Cerebellar nuclear complex (tissue), 1 donor: ENCODE data around the gene HYCC1.
"Not testable (repeated sequence)": the region's sequence is repeated elsewhere in the genome, so short reads cannot be mapped to it uniquely, and the experiment has no call there.

Experiments
- DNase-seq, 2 experiments: peaks; one replicate each; lab custom pipeline; 2025; lab: John Stamatoyannopoulos, UW

HYCC1 gene

DNA sequence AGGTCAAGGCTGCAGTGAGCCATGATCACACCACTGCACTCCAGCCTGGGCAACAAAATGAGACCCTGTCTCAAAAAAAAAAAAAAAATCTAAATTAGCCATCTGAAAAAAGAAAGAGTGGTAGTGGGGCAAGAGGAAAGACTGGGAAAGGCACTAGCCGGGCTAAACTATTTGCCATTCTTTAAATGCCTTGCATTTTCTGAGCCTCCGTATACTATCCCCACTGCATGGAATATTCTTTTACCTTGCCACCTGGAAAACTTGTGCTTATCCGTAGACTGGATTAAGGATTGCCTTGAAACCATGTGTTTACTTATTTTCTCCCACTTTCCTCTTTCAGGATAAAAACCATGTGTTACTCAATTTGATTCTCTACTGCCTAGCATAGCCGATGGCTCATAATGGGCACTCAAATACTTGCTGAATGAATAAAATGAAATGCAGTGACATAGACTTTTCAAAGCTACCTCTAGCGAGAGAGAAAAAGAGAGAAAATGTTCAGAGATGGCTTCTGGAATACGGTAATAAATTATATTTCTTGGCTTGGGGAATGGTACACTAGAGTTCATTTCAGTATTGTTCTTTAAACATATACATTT is 30.6 kb downstream of the HYCC1 start:
- DNase-seq, result no peak

- DNase-seq, result no peak
These were observed 33.5 kb downstream of the HYCC1 start for GRCh38 chr7:22980422-22980821.

DNA sequence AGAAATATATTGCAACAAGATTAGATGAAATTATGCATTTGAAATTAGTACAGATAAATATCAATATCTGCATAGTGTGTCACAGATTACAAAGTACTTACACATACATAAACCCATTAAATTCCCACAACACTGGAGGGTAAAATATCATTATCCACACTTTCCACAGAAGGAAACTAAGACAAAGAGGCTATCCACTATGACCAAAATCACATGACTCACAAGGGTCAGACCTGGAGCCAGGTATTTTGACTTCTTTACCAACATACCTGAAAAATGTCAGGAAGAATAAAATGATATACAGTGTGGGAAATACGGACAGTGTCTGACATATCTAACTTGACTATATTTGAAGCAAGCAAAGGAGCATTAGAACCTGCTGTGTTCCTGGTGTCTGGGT is 34.1 kb downstream of the HYCC1 start:
- DNase-seq, result no peak

DNA sequence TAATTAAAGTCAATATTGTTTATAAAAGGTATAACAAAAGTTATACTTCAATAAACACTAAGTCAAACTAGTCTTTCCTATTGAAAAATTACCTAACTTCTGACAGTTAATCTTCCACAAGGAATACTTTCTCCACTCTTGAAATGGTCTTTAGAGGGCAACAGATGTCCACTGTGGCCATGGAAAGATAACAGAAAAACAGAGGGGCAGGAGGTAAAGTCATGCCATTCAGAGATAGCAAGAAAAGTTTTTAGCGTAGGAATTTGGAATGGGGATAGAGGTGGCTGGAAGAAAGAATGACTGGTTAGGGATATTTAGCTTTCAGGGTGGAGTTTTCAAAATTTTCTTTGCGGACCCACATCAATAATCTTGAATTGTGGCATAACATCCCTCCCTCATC is 34.7 kb downstream of the HYCC1 start:
- DNase-seq, result no peak

DNA sequence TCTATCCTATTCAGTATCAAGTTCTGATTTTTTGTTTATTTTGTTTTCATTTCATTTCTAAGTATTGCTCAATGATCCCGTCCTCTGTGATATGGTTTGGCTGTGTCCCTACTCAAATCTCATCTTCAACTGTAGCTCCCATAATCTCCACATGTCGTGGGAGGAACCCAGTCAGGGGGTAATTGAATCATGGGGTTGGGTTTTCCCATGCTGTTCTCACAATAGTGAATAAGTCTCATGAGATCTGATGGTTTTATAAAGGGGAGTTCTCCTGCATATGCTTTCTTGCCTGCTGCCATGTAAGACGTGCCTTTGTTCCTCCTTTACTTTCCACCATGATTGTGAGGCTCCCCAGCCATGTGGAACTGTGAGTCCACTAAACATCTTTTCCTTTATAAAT is 39.3 kb downstream of the HYCC1 start:
- DNase-seq, result not testable (repeated sequence)

DNA sequence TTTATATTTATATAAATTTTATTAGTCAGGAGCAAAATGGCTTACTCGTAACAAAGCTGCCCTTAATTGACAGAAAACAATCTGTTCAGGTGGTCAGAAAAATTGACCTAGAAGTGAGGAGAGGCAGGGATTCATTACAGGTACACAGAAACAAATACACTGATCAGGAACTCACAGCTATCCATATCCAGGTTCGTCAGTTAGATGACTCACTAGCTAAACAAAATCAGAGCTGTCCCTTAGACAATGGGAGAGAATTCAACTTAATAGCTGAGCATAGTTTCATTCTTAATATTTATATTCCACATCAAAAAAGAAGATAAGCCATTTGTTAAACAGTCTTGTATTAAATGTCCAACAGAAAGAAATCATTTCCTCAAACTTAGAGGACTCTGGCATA is 41.7 kb downstream of the HYCC1 start:
- no peak for DNase-seq

- no peak for DNase-seq
These were observed 44.9 kb downstream of the HYCC1 start for GRCh38 chr7:22969010-22969431.
